Measurements from ENCODE around the gene OR52I2. TPM values are rescaled to one million over a fixed set of nuclear protein-coding genes. Genes with fewer than 3 reads are reported as not detected.

Gene OR52I2
- total and polyA plus RNA-seq, 9 donors: not detected

- intact Hi-C loops (cut with DNase I): no loop called here
- H3K4me1 ChIP-seq (ENCODE audit: insufficient read depth): no peaks in the 10 kb centered on the region
- no peak within 1 kb of the TSS for H3K4me3 ChIP-seq
- WGBS, 3 donors: 22 to 62% (median 32%) methylated on average over 1 of the region's 1 CpG
- no peaks in the 10 kb centered on the region for H3K9me3 ChIP-seq
- no peak within 1 kb of the TSS for H3K27ac ChIP-seq
- TF ChIP-seq POLR2A (IDR thresholded peaks at IDR 0.05): no peak
- no peak for TF ChIP-seq EP300 (IDR thresholded peaks at IDR 0.05)
- no peak for TF ChIP-seq CTCF (IDR thresholded peaks at IDR 0.05)
- DNase-seq: no peak
- H3K36me3 ChIP-seq: no peaks in the 10 kb centered on the region
- H3K27me3 ChIP-seq: no peaks in the 10 kb centered on the region
These were observed 12.2 kb downstream of the OR52I2 start, which contains the start of gene OR52I1 for GRCh38 chr11:4593739-4594138. Gene OR52I1, plus strand, starts transcription at chr11:4594039. Its CDS starts 0 bp downstream, at chr11:4594039.

- DNase-seq: peak in 1 of 5 donors; percentile 19
- intact Hi-C loops (cut with DNase I): no loop called here
- no peaks in the 10 kb centered on the region for H3K9me3 ChIP-seq
- TF ChIP-seq POLR2A (IDR thresholded peaks at IDR 0.05) (no peak), CTCF (IDR thresholded peaks at IDR 0.05) (no peak), EP300 (IDR thresholded peaks at IDR 0.05) (no peak)
- H3K4me3 ChIP-seq: no peak overlapping the region
- no peak overlapping the region for H3K27ac ChIP-seq
- 87 to 92% (median 88%) methylated on average over 4 of the region's 4 CpGs for WGBS, 3 donors
- H3K4me1 ChIP-seq (ENCODE audit: insufficient read depth): peaks cover 6% of the 10 kb centered on the region
- H3K36me3 ChIP-seq: no peaks in the 10 kb centered on the region
- no peaks in the 10 kb centered on the region for H3K27me3 ChIP-seq
These were observed 23.5 kb downstream of the OR52I2 start for GRCh38 chr11:4605057-4605456.

GRCh38 chr11:4606231-4607015 lies 24.9 kb downstream of the OR52I2 start:
- TF ChIP-seq POLR2A (IDR thresholded peaks at IDR 0.05): no peak
- TF ChIP-seq EP300 (IDR thresholded peaks at IDR 0.05): no peak
- no peak for TF ChIP-seq CTCF (IDR thresholded peaks at IDR 0.05)
- H3K27ac ChIP-seq: no peak overlapping the region
- 47 to 76% (median 69%) methylated on average over 1 of the region's 1 CpG for WGBS, 3 donors
- no peaks in the 10 kb centered on the region for H3K27me3 ChIP-seq
- DNase-seq: no peak
- no peaks in the 10 kb centered on the region for H3K9me3 ChIP-seq
- H3K4me3 ChIP-seq: peak overlapping the region; percentile 53
- H3K4me1 ChIP-seq (ENCODE audit: insufficient read depth): peaks cover 6% of the 10 kb centered on the region
- H3K36me3 ChIP-seq: no peaks in the 10 kb centered on the region
- intact Hi-C loops (cut with DNase I): no loop called here

GRCh38 chr11:4607096-4607495 lies 25.6 kb downstream of the OR52I2 start:
- 31 to 38% (median 32%) methylated on average over 6 of the region's 6 CpGs for WGBS, 3 donors
- TF ChIP-seq POLR2A (IDR thresholded peaks at IDR 0.05): no peak
- no peak for TF ChIP-seq EP300 (IDR thresholded peaks at IDR 0.05)
- no peak for TF ChIP-seq CTCF (IDR thresholded peaks at IDR 0.05)

More at GRCh38 chr11:4607096-4607495, 25.6 kb downstream of the OR52I2 start:
- intact Hi-C loops (cut with DNase I): no loop called here
- DNase-seq: no peak
- no peaks in the 10 kb centered on the region for H3K36me3 ChIP-seq
- no peaks in the 10 kb centered on the region for H3K27me3 ChIP-seq
- H3K4me3 ChIP-seq: peak overlapping the region; percentile 53
- H3K9me3 ChIP-seq: no peaks in the 10 kb centered on the region
- H3K4me1 ChIP-seq (ENCODE audit: insufficient read depth): peaks cover 6% of the 10 kb centered on the region
- peak overlapping the region in 1 of 2 donors; percentile 86 for H3K27ac ChIP-seq

All from ovary (tissue), 9 donors.